GM19035 (cell line): ENCODE measurements around the gene ELOVL2.

Source experiments
- ATAC-seq: cut with Tn5 transposase; IDR thresholded peaks from one replicate; pipeline ENCODE4 v1.9.1; 2021; ENCODE audit not compliant: unreplicated experiment

ELOVL2 gene

DNA sequence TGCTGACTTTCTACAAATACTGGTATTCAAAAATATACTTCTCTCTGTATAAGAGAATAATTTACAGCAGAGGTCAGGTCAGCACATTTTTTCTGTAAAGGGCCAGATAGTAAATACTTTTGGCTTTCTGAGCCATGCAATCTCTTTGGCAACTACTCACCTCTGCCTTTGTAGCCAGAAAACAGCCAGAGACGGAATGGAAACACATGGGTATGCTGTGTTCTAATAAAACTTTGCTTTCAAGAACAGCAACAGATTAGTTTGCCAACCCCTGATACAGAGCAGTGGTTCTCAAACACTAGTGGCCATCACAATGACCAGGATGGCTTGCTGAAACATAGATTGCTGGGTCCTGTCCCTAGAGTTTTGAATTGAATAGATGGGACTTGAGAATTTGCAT is 111.0 kb downstream of the ELOVL2 start:
- no peak for ATAC-seq
